ENCODE results near the gene KCNC1. TPM values are rescaled to one million over a fixed set of nuclear protein-coding genes. Genes with fewer than 3 reads are reported as not detected.

Gene KCNC1
- total and polyA plus RNA-seq, 9 of the 15 experiments (the other 6 are each of a cell fraction or from before 2014, with no cell fraction given) = 0.05 to 0.08 TPM; not detected in 7

GRCh38 chr11:17736579-17736893 lies 2.0 kb downstream of the KCNC1 start:
- no peak for FAIRE-seq
- ChIA-PET POLR2A (no interaction called here), CTCF (ENCODE audit: low intra/inter-chr PET ratio) (no interaction called here)
- in situ Hi-C loops (cut with MboI) = no loop called here
- no peak for DNase-seq (ENCODE audit: extremely low read depth in 1 of 4, low spot score in 3 of 4)
- no peaks in the 10 kb centered on the region for H3K9me1 ChIP-seq (ENCODE audit: control insufficient read depth, insufficient read depth, low read length)
- peaks cover 5 to 50% of the 10 kb centered on the region in 2 experiments; a peak in 4 of 5 replicates for H3K27me3 ChIP-seq (ENCODE audit: control insufficient read depth in 2 of 2, insufficient read depth in 2 of 2, low read length in 2 of 2)
- no peak overlapping the region for H3K4me2 ChIP-seq (ENCODE audit: insufficient read depth, low read length)
- no TSS peak for BruUV-seq (replicated peaks)
- no peak for ATAC-seq
- H3K36me3 ChIP-seq (ENCODE audit: control insufficient read depth, insufficient read depth, low read length) = no peaks in the 10 kb centered on the region
- H3K9me3 ChIP-seq (replicated peaks; ENCODE audit: control insufficient read depth, insufficient read depth, low read depth, low read length) = no peaks in the 10 kb centered on the region
- H3K27ac ChIP-seq (ENCODE audit: extremely low read depth, low read depth, low read length) = no peak overlapping the region
- no peak overlapping the region for H3K9ac ChIP-seq (ENCODE audit: insufficient read depth in 1 of 2, low read depth in 2 of 2, low read length in 2 of 2)
- peaks cover 17% of the 10 kb centered on the region; the same call in 1 of the 2 replicates for H4K20me1 ChIP-seq (replicated peaks; ENCODE audit: control insufficient read depth, insufficient read depth, low read length)
- H3K79me2 ChIP-seq (ENCODE audit: control insufficient read depth, insufficient read depth, low read length) = no peaks in the 10 kb centered on the region
- no peak overlapping the region for H3K4me3 ChIP-seq
- peaks cover 0 to 17% of the 10 kb centered on the region in 2 experiments; a peak in 3 of 5 replicates for H3K4me1 ChIP-seq (replicated peaks in 1 of 2; ENCODE audit: control insufficient read depth in 2 of 2, insufficient read depth in 2 of 2, low read length in 2 of 2)
- no peak overlapping the region for H2AFZ ChIP-seq (ENCODE audit: low read depth, low read length)
- 85% methylated on average over 11 of the region's 12 CpGs for whole genome bisulfite sequencing (ENCODE audit: insufficient coverage, low coverage, missing lambda C conversion rate)
- no peak for TF ChIP-seq COPS2 (conservative IDR thresholded peaks at IDR 0.05)
- TF ChIP-seq BCL6 (CRISPR knock-in tag; IDR thresholded peaks at IDR 0.05) = no peak
- TF ChIP-seq CBFA2T2 (conservative IDR thresholded peaks at IDR 0.05) = no peak
- no peak for TF ChIP-seq GTF2E2 (tag; IDR thresholded peaks at IDR 0.05)
- TF ChIP-seq, protein P1, sequence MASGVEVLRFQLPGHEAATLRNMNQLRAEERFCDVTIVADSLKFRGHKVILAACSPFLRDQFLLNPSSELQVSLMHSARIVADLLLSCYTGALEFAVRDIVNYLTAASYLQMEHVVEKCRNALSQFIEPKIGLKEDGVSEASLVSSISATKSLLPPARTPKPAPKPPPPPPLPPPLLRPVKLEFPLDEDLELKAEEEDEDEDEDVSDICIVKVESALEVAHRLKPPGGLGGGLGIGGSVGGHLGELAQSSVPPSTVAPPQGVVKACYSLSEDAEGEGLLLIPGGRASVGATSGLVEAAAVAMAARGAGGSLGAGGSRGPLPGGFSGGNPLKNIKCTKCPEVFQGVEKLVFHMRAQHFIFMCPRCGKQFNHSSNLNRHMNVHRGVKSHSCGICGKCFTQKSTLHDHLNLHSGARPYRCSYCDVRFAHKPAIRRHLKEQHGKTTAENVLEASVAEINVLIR (CRISPR knock-in tag; IDR thresholded peaks at IDR 0.05) = no peak
- TF ChIP-seq ZNF586 (CRISPR knock-in tag; conservative IDR thresholded peaks at IDR 0.05) = no peak
- no peak for TF ChIP-seq ZNF561 (CRISPR knock-in tag; conservative IDR thresholded peaks at IDR 0.05)
- no peak for TF ChIP-seq CBFA2T3 (IDR thresholded peaks at IDR 0.05)
- TF ChIP-seq FOS (IDR thresholded peaks at IDR 0.05; ENCODE audit: extremely low read depth, insufficient read length) = no peak
- no peak for TF ChIP-seq ZNF212 (CRISPR knock-in tag; IDR thresholded peaks at IDR 0.05)
- TF ChIP-seq, protein P2, sequence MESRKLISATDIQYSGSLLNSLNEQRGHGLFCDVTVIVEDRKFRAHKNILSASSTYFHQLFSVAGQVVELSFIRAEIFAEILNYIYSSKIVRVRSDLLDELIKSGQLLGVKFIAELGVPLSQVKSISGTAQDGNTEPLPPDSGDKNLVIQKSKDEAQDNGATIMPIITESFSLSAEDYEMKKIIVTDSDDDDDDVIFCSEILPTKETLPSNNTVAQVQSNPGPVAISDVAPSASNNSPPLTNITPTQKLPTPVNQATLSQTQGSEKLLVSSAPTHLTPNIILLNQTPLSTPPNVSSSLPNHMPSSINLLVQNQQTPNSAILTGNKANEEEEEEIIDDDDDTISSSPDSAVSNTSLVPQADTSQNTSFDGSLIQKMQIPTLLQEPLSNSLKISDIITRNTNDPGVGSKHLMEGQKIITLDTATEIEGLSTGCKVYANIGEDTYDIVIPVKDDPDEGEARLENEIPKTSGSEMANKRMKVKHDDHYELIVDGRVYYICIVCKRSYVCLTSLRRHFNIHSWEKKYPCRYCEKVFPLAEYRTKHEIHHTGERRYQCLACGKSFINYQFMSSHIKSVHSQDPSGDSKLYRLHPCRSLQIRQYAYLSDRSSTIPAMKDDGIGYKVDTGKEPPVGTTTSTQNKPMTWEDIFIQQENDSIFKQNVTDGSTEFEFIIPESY (CRISPR knock-in tag; IDR thresholded peaks at IDR 0.05) = no peak
- TF ChIP-seq ZNF431 (CRISPR knock-in tag; IDR thresholded peaks at IDR 0.05) = no peak
- no peak for TF ChIP-seq TAF7 (tag; IDR thresholded peaks at IDR 0.05)
- no peak for TF ChIP-seq POLR2G (IDR thresholded peaks at IDR 0.05; ENCODE audit: low read depth, low read length)
- TF ChIP-seq RUNX1 (IDR thresholded peaks at IDR 0.05; ENCODE audit: low read depth) = no peak
- TF ChIP-seq ELK1 (CRISPR knock-in tag; IDR thresholded peaks at IDR 0.05) = no peak
- no peak for TF ChIP-seq ZNF79 (CRISPR knock-in tag; IDR thresholded peaks at IDR 0.05; ENCODE audit: low read depth)
- intact Hi-C loops (cut with micrococcal nuclease) = loop anchor here (10.0 kb wide), 1 partner anchor 168 kb away; no protein-coding TSS in a partner anchor

All from K562 (cell line).